ENCODE data around the gene TNFRSF21. TPM values are rescaled to one million over a fixed set of nuclear protein-coding genes. Genes with fewer than 3 reads are reported as not detected.

The TNFRSF21 gene
- polyA plus RNA-seq, 1 donor from 2014 or later, result 13.0 TPM

DNA sequence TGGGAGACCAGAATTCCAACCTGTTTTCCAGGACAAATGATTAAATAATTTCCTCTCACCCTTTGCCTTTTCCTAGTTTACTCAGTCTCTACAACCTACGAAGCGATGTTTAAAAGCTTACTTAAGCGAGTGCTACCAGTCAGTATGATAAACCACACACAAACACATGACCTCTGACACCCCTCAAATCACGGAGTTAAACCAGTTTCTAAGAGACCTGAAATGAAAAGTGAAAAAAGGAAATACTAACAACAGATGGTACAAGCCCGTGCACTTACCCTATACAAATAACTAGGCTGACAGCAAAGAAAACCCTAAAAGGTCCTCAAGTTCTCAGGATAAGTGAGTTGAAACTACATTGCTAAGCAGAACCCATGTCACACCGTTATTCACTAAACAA is 7.7 kb downstream of the TNFRSF21 start:
- no peaks in the 10 kb centered on the region for H3K36me3 ChIP-seq (ENCODE audit: insufficient read depth, low read length)
- no peak overlapping the region for H3K27ac ChIP-seq (ENCODE audit: low read length)
- no peak overlapping the region for H2AFZ ChIP-seq (ENCODE audit: low read depth, low read length)
- no peaks in the 10 kb centered on the region for H3F3A ChIP-seq (ENCODE audit: insufficient read depth, low read length, poor library complexity, severe bottlenecking)
- H3K4me3 ChIP-seq (ENCODE audit: low read length), result no peak overlapping the region
- H3K9me2 ChIP-seq (ENCODE audit: insufficient read depth, low read length), result no peaks in the 10 kb centered on the region
- H3K9me3 ChIP-seq (ENCODE audit: low read length), result no peaks in the 10 kb centered on the region
- no peak overlapping the region for H3K4me2 ChIP-seq (ENCODE audit: low read length)
- no peaks in the 10 kb centered on the region for H4K20me1 ChIP-seq (ENCODE audit: insufficient read depth)
- H3K27me3 ChIP-seq (ENCODE audit: insufficient read depth, low read depth, low read length), result no peaks in the 10 kb centered on the region
- no peak for TF ChIP-seq CTCF (IDR thresholded peaks at IDR 0.05; ENCODE audit: poor library complexity, severe bottlenecking)
- no peak overlapping the region for H3K9ac ChIP-seq (ENCODE audit: low read length)
- peaks cover 62% of the 10 kb centered on the region for H3K79me2 ChIP-seq (replicated peaks; ENCODE audit: insufficient read depth, low read length)

DNA sequence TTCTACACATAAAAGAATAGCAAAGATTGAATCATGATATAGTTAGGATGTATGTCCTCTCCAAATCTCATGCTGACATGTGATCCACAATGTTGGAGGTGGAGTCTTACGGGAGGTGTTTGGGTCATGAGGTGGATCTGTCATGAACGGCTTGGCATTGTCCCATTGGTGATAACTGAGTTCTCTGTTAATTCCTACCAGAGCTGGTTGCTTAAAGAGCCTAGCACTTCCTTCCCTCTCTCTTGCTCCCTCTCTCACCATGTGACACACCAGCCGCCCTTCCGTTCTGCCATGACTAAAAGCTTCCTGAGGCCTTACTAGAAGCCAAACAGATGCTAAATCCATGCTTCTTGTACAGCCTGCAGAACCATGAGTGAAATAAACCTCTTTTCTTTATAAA is 8.3 kb downstream of the TNFRSF21 start:
- no peak overlapping the region for H3K4me2 ChIP-seq (ENCODE audit: low read length)
- no peaks in the 10 kb centered on the region for H3F3A ChIP-seq (ENCODE audit: insufficient read depth, low read length, poor library complexity, severe bottlenecking)
- TF ChIP-seq RAD21 (conservative IDR thresholded peaks at IDR 0.05) (no peak), EZH2 (IDR thresholded peaks at IDR 0.05; ENCODE audit: borderline replicate concordance, insufficient read depth, low read length, poor library complexity, severe bottlenecking) (no peak), SMC3 (conservative IDR thresholded peaks at IDR 0.05; ENCODE audit: poor library complexity) (no peak), EP300 (conservative IDR thresholded peaks at IDR 0.05; ENCODE audit: poor library complexity, severe bottlenecking) (no peak), REST (IDR thresholded peaks at IDR 0.05; ENCODE audit: borderline replicate concordance) (no peak), POLR2AphosphoS5 (IDR thresholded peaks at IDR 0.05) (no peak), TAF1 (IDR thresholded peaks at IDR 0.05; ENCODE audit: low read depth) (no peak)
- no peak overlapping the region for H3K27ac ChIP-seq (ENCODE audit: low read length)
- no peaks in the 10 kb centered on the region for H3K36me3 ChIP-seq (ENCODE audit: insufficient read depth, low read length)
- no peak overlapping the region for H3K9ac ChIP-seq (ENCODE audit: low read length)
- no peaks in the 10 kb centered on the region for H3K9me3 ChIP-seq (ENCODE audit: low read length)
- peaks cover 60% of the 10 kb centered on the region for H3K79me2 ChIP-seq (replicated peaks; ENCODE audit: insufficient read depth, low read length)
- no peak overlapping the region for H2AFZ ChIP-seq (ENCODE audit: low read depth, low read length)
- H3K27me3 ChIP-seq (ENCODE audit: insufficient read depth, low read depth, low read length), result no peaks in the 10 kb centered on the region
- H3K9me2 ChIP-seq (ENCODE audit: insufficient read depth, low read length), result no peaks in the 10 kb centered on the region
- H3K4me3 ChIP-seq (ENCODE audit: low read length), result no peak overlapping the region
- no peaks in the 10 kb centered on the region for H4K20me1 ChIP-seq (ENCODE audit: insufficient read depth)

GRCh38 chr6:47300417-47300816 is 9.3 kb downstream of the TNFRSF21 start:
- H3K27me3 ChIP-seq (ENCODE audit: insufficient read depth, low read depth, low read length), result no peaks in the 10 kb centered on the region
- H3K79me2 ChIP-seq (replicated peaks; ENCODE audit: insufficient read depth, low read length), result peaks cover 50% of the 10 kb centered on the region
- H3F3A ChIP-seq (ENCODE audit: insufficient read depth, low read length, poor library complexity, severe bottlenecking), result no peaks in the 10 kb centered on the region
- H3K9me3 ChIP-seq (ENCODE audit: low read length), result no peaks in the 10 kb centered on the region
- H2AFZ ChIP-seq (ENCODE audit: low read depth, low read length), result no peak overlapping the region
- no peak for TF ChIP-seq EP300 (conservative IDR thresholded peaks at IDR 0.05; ENCODE audit: poor library complexity, severe bottlenecking)
- H3K4me3 ChIP-seq (ENCODE audit: low read length), result no peak overlapping the region
- H3K36me3 ChIP-seq (ENCODE audit: insufficient read depth, low read length), result no peaks in the 10 kb centered on the region
- no peak overlapping the region for H3K27ac ChIP-seq (ENCODE audit: low read length)
- no peaks in the 10 kb centered on the region for H3K9me2 ChIP-seq (ENCODE audit: insufficient read depth, low read length)
- no peak overlapping the region for H3K4me2 ChIP-seq (ENCODE audit: low read length)
- no peaks in the 10 kb centered on the region for H4K20me1 ChIP-seq (ENCODE audit: insufficient read depth)
- no peak overlapping the region for H3K9ac ChIP-seq (ENCODE audit: low read length)

Measured in neural cell (in vitro differentiated cells).